ENCODE measurements around the gene PLD5. TPM values are rescaled to one million over a fixed set of nuclear protein-coding genes. Genes with fewer than 3 reads are reported as not detected.
"Not testable (repeated sequence)": the region's sequence is repeated elsewhere in the genome, so short reads cannot be mapped to it uniquely, and the experiment has no call there.

The PLD5 gene
- total RNA-seq, 1 donor: not detected

DNA sequence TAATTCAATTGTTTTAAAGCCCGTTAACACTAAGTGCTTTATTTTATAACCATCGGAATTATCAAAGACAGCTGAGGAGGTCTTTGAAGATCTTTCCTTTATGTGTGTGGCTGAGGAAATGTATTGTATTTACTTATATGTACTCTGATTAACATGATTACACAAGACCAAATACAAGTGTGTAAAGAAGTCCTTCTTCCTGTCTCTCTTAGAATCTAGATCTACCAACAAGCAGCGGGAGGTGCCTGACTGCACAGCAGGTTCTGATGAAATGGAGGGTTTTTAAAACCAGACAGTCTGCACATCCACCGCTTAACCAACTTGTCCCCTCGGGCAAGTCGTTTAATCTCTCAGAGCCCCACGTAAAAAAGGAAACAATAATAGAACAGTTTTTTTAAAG, 285.1 kb downstream of the PLD5 start:
- TF ChIP-seq, protein P1, sequence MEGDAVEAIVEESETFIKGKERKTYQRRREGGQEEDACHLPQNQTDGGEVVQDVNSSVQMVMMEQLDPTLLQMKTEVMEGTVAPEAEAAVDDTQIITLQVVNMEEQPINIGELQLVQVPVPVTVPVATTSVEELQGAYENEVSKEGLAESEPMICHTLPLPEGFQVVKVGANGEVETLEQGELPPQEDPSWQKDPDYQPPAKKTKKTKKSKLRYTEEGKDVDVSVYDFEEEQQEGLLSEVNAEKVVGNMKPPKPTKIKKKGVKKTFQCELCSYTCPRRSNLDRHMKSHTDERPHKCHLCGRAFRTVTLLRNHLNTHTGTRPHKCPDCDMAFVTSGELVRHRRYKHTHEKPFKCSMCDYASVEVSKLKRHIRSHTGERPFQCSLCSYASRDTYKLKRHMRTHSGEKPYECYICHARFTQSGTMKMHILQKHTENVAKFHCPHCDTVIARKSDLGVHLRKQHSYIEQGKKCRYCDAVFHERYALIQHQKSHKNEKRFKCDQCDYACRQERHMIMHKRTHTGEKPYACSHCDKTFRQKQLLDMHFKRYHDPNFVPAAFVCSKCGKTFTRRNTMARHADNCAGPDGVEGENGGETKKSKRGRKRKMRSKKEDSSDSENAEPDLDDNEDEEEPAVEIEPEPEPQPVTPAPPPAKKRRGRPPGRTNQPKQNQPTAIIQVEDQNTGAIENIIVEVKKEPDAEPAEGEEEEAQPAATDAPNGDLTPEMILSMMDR (IDR thresholded peaks at IDR 0.05; ENCODE audit: extremely low read depth, low read depth, low read length): no peak

DNA sequence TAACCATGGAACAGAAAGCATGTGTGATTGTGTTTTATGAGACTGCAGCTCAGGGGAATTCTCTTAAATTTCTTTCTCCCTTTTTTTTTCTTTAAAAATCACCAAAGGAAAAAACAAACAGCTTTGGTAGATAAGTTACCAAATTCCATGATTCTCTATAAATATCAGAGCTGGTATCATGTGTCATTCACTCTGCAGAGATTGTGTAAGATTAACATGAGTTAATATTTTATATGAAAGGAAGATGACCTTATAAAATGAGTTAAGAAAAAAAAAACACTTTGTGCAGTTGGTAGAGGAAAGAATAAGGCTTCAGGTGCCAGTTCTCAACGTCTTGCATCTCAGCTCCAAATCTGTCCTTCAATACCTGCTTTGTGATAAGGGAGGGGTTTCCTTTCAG, 287.4 kb downstream of the PLD5 start:
- Histone ChIP-seq H3K4me3 (ENCODE audit: insufficient read depth, low read length) (no peak overlapping the region), H3K79me2 (ENCODE audit: insufficient read depth, low read length) (no peaks in the 10 kb centered on the region), H3K27ac (ENCODE audit: low read depth, low read length) (no peak overlapping the region), H3K4me1 (ENCODE audit: insufficient read depth, low read length) (no peaks in the 10 kb centered on the region), H3K4me2 (ENCODE audit: insufficient read depth, low read length) (no peak overlapping the region), H3K27me3 (ENCODE audit: insufficient read depth, low read length) (no peaks in the 10 kb centered on the region), H3K36me3 (ENCODE audit: insufficient read depth, low read length) (no peaks in the 10 kb centered on the region), H4K20me1 (ENCODE audit: insufficient read depth, low read length) (no peaks in the 10 kb centered on the region), H2AFZ (ENCODE audit: low read length) (no peak overlapping the region), H3K9me3 (ENCODE audit: low read depth, low read length) (no peaks in the 10 kb centered on the region)
- DNase-seq (ENCODE audit: insufficient read length, low spot score, missing footprints): no peak
- TF ChIP-seq, protein P1 (IDR thresholded peaks at IDR 0.05; ENCODE audit: extremely low read depth, low read depth, low read length): no peak

More for the DNA sequence above, 285.1 kb downstream of the PLD5 start:
- Histone ChIP-seq H3K27ac (ENCODE audit: low read depth, low read length) (no peak overlapping the region), H4K20me1 (ENCODE audit: insufficient read depth, low read length) (no peaks in the 10 kb centered on the region), H3K79me2 (ENCODE audit: insufficient read depth, low read length) (no peaks in the 10 kb centered on the region), H3K36me3 (ENCODE audit: insufficient read depth, low read length) (no peaks in the 10 kb centered on the region), H3K4me1 (ENCODE audit: insufficient read depth, low read length) (no peaks in the 10 kb centered on the region), H3K9me3 (ENCODE audit: low read depth, low read length) (no peaks in the 10 kb centered on the region), H3K4me3 (ENCODE audit: insufficient read depth, low read length) (no peak overlapping the region), H3K27me3 (ENCODE audit: insufficient read depth, low read length) (no peaks in the 10 kb centered on the region), H2AFZ (ENCODE audit: low read length) (no peak overlapping the region), H3K4me2 (ENCODE audit: insufficient read depth, low read length) (no peak overlapping the region)
- DNase-seq (ENCODE audit: insufficient read length, low spot score, missing footprints): no peak

DNA sequence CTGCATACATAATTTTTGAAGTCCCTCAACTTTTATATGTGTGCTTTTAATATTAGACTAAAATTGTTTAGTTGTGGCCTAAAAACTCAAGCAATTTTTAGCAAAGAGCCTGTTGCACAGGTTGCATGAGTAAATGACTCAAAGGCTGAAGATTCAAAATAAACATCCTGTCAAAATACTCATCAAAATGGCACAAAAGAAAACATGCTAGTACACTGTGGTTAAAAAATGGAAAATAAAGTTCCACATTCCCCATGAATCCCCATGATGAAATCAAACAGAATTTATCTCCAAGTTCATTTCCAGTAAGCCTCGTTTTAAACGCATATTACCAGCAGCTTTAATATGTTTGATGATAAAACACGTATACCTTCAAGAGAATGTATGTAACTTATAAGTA, 295.5 kb downstream of the PLD5 start:
- no peaks in the 10 kb centered on the region for H3K36me3 ChIP-seq (ENCODE audit: insufficient read depth, low read length)
- H4K20me1 ChIP-seq (ENCODE audit: insufficient read depth, low read length): no peaks in the 10 kb centered on the region
- no peak overlapping the region for H3K27ac ChIP-seq (ENCODE audit: low read depth, low read length)
- no peak overlapping the region for H2AFZ ChIP-seq (ENCODE audit: low read length)
- H3K4me2 ChIP-seq (ENCODE audit: insufficient read depth, low read length): no peak overlapping the region
- H3K9me3 ChIP-seq (ENCODE audit: low read depth, low read length): no peaks in the 10 kb centered on the region
- TF ChIP-seq, protein P1 (IDR thresholded peaks at IDR 0.05; ENCODE audit: extremely low read depth, low read depth, low read length): no peak
- no peak for DNase-seq (ENCODE audit: insufficient read length, low spot score, missing footprints)
- no peaks in the 10 kb centered on the region for H3K4me1 ChIP-seq (ENCODE audit: insufficient read depth, low read length)
- no peaks in the 10 kb centered on the region for H3K27me3 ChIP-seq (ENCODE audit: insufficient read depth, low read length)
- H3K79me2 ChIP-seq (ENCODE audit: insufficient read depth, low read length): no peaks in the 10 kb centered on the region
- no peak overlapping the region for H3K4me3 ChIP-seq (ENCODE audit: insufficient read depth, low read length)

DNA sequence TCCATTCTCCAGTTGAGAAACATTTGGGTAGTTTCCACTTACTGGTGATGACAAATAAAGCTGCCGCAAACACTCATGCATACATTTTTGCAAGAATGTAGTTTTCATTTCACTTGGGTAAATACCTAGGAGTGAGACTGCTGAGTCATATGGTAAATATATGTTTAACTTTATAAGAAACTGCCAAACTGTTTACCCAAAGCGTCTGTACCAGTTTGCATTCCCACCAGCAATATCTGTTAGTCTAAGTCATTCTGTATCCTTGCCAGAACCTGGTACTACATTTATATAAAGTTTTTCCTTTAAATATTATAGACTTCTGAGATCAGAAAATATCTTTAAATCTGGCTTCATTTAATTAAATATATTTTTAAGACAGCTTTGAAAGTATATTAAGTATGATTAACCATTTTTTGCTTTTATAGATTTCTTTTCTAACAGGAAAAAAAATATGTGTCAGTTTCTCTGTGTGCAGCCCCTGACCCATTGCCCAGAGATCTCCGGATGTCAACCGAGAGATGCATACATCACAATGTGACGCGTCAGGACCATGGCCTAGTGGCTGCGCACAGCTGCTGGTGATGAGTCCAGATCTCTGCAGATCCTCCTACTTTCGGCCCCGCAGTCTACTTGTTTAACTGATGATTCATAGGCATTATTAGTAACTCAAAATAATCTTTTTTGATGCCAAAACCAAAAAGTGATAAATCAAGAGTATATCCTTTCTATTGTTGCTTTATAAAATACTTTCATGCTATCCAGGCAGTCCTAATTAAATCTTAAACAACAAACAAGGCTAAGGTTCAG, 298.5 kb downstream of the PLD5 start:
- Histone ChIP-seq H3K36me3 (ENCODE audit: insufficient read depth, low read length) (no peaks in the 10 kb centered on the region), H3K9me3 (ENCODE audit: low read depth, low read length) (no peaks in the 10 kb centered on the region), H3K27ac (ENCODE audit: low read depth, low read length) (no peak overlapping the region), H3K4me2 (ENCODE audit: insufficient read depth, low read length) (no peak overlapping the region), H3K4me1 (ENCODE audit: insufficient read depth, low read length) (no peaks in the 10 kb centered on the region), H2AFZ (ENCODE audit: low read length) (no peak overlapping the region), H3K79me2 (ENCODE audit: insufficient read depth, low read length) (no peaks in the 10 kb centered on the region), H4K20me1 (ENCODE audit: insufficient read depth, low read length) (no peaks in the 10 kb centered on the region), H3K4me3 (ENCODE audit: insufficient read depth, low read length) (no peak overlapping the region), H3K27me3 (ENCODE audit: insufficient read depth, low read length) (no peaks in the 10 kb centered on the region)
- no peak for DNase-seq (ENCODE audit: insufficient read length, low spot score, missing footprints)
- TF ChIP-seq, protein P1 (IDR thresholded peaks at IDR 0.05; ENCODE audit: extremely low read depth, low read depth, low read length): no peak

DNA sequence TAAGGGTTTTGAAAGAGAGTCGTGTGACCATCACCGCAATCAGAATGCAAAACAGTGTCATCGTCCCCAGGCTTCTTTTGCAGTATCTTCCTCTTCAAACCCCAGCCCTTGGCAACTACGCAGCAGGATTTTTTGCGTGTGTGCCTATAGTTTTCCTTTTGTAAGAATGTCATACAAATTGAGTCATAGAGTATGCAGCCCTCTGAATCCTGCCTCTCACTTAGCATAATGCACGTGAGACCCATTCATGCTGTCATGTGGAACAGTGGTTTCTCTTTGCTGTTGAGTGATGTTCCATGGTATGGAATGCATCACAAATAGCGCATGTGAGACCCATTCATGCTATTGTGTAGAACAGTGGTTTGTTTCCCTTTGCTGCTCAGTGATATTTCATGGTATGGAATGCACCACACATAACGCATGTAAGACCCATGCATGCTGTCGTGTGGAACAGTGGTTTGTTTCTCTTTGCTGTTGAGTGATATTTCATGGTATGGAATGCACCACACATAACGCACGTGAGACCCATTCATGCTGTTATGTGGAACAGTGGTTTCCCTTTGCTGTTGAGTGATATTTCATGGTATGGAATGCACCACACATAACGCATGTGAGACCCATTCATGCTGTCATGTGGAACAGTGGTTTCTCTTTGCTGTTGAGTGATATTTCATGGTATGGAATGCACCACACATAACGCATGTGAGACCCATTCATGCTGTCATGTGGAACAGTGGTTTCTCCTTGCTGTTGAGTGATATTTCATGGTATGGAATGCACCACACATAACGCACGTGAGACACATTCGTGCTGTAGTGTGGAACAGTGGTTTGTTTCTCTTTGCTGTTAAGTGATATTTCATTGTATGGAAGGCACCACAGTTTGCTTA, 299.4 kb downstream of the PLD5 start:
- not testable (repeated sequence) for H3K79me2 ChIP-seq (ENCODE audit: insufficient read depth, low read length); DNase-seq (ENCODE audit: insufficient read length, low spot score, missing footprints); H3K27me3 ChIP-seq (ENCODE audit: insufficient read depth, low read length); H3K4me2 ChIP-seq (ENCODE audit: insufficient read depth, low read length); H3K4me1 ChIP-seq (ENCODE audit: insufficient read depth, low read length); H4K20me1 ChIP-seq (ENCODE audit: insufficient read depth, low read length); H3K27ac ChIP-seq (ENCODE audit: low read depth, low read length); H2AFZ ChIP-seq (ENCODE audit: low read length); H3K9me3 ChIP-seq (ENCODE audit: low read depth, low read length); H3K4me3 ChIP-seq (ENCODE audit: insufficient read depth, low read length); H3K36me3 ChIP-seq (ENCODE audit: insufficient read depth, low read length)

Data from osteoblast (primary cell).